Mesenchymal stem cell (in vitro differentiated cells and primary cell): ENCODE data around the gene ABCD3.

ENCODE experiments used
- DNase-seq: peaks from one replicate; pipeline ENCODE4 v3.0.0-alpha.2; 2013
- H2AFZ ChIP-seq: one replicate; pipeline ENCODE4 v1.6.1; 2013; ENCODE audit warnings: low read depth, mild to moderate bottlenecking, control low read depth, inconsistent platforms, low read length, moderate library complexity
- H2AK5ac ChIP-seq: 2 replicates; pipeline ENCODE4 v1.6.1; 2013; ENCODE audit warnings: low read length, moderate library complexity, mild to moderate bottlenecking, inconsistent platforms; ENCODE audit not compliant: severe bottlenecking
- H2BK120ac ChIP-seq: one replicate; pipeline ENCODE4 v1.6.1; 2013; ENCODE audit warnings: low read depth, mild to moderate bottlenecking, inconsistent platforms, low read length, moderate library complexity
- H2BK12ac ChIP-seq, 2 experiments: one replicate each; pipeline ENCODE4 v1.6.1; 2013; ENCODE audit warnings: inconsistent platforms in 2 of 2, low read length in 2 of 2, mild to moderate bottlenecking in 2 of 2, moderate library complexity in 2 of 2, control low read depth in 1 of 2
- H2BK15ac ChIP-seq: one replicate; pipeline ENCODE4 v1.6.1; 2013; ENCODE audit warnings: mild to moderate bottlenecking, low read depth, inconsistent platforms; ENCODE audit not compliant: poor library complexity, severe bottlenecking
- H2BK5ac ChIP-seq: 2 replicates; pipeline ENCODE4 v1.6.1; 2013; ENCODE audit warnings: low read depth, mild to moderate bottlenecking, low read length, control low read depth, inconsistent platforms; ENCODE audit not compliant: poor library complexity, severe bottlenecking
- H3K14ac ChIP-seq, 2 experiments: one replicate each; pipeline ENCODE4 v1.6.1; 2013; ENCODE audit warnings: inconsistent platforms in 2 of 2, low read length in 2 of 2, control low read depth in 1 of 2, mild to moderate bottlenecking in 1 of 2, moderate library complexity in 1 of 2
- H3K18ac ChIP-seq, 2 experiments: one replicate each; pipeline ENCODE4 v1.6.1; 2013; ENCODE audit warnings: inconsistent platforms in 2 of 2, low read length in 2 of 2, control low read depth in 1 of 2, low read depth in 1 of 2, mild to moderate bottlenecking in 1 of 2
- H3K23ac ChIP-seq, 2 experiments: one replicate each; pipeline ENCODE4 v1.6.1; 2013; ENCODE audit warnings: inconsistent platforms in 2 of 2, low read length in 2 of 2, mild to moderate bottlenecking in 2 of 2, moderate library complexity in 2 of 2, control low read depth in 1 of 2
- H3K27ac ChIP-seq: 2 replicates; pipeline ENCODE4 v1.5.1; 2013; ENCODE audit warnings: mild to moderate bottlenecking, moderate library complexity, low read length, control low read depth, inconsistent platforms; ENCODE audit not compliant: poor library complexity, severe bottlenecking
- H3K27me3 ChIP-seq, 2 experiments: 2 replicates each; pipeline versions ENCODE4 v1.6.1 to v1.7.0; 2013; ENCODE audit warnings: low read length in 2 of 2, mild to moderate bottlenecking in 2 of 2, moderate library complexity in 2 of 2, control low read depth in 1 of 2, inconsistent platforms in 1 of 2; ENCODE audit not compliant: control insufficient read depth in 1 of 2, insufficient read depth in 1 of 2
- H3K36me3 ChIP-seq, 2 experiments: 2 replicates each; pipeline versions ENCODE4 v1.6.1 to v1.7.0; 2013; ENCODE audit warnings: low read length in 2 of 2, control low read depth in 1 of 2, inconsistent platforms in 1 of 2, low read depth in 1 of 2, mild to moderate bottlenecking in 1 of 2; ENCODE audit not compliant: insufficient read depth in 2 of 2, control insufficient read depth in 1 of 2
- H3K4ac ChIP-seq, 2 experiments: one replicate each; pipeline ENCODE4 v1.6.1; 2013; ENCODE audit warnings: inconsistent platforms in 2 of 2, low read length in 2 of 2, mild to moderate bottlenecking in 2 of 2, moderate library complexity in 2 of 2, control low read depth in 1 of 2, low read depth in 1 of 2
- H3K4me1 ChIP-seq: 2 replicates; pipeline ENCODE4 v1.6.1; 2013; ENCODE audit warnings: low read depth, low read length, control low read depth; ENCODE audit not compliant: control insufficient read depth, insufficient read depth
- H3K4me2 ChIP-seq: 2 replicates; pipeline ENCODE4 v1.6.1; 2013; ENCODE audit warnings: low read length, mild to moderate bottlenecking, inconsistent platforms; ENCODE audit not compliant: poor library complexity, severe bottlenecking
- H3K4me3 ChIP-seq, 2 experiments: 2 replicates each; pipeline versions ENCODE4 v1.5.1 to v1.7.0; 2013; ENCODE audit warnings: low read length in 2 of 2, mild to moderate bottlenecking in 2 of 2, control low read depth in 1 of 2, low read depth in 1 of 2; ENCODE audit not compliant: insufficient read depth in 1 of 2
- H3K79me1 ChIP-seq: replicated peaks from 2 replicates; pipeline ENCODE4 v1.6.1; 2013; ENCODE audit warnings: mild to moderate bottlenecking, control low read depth, low read length, inconsistent platforms; ENCODE audit not compliant: poor library complexity, severe bottlenecking
- H3K9ac ChIP-seq: 2 replicates; pipeline ENCODE4 v1.7.0; 2013; ENCODE audit warnings: mild to moderate bottlenecking, low read length, moderate library complexity
- H3K9me3 ChIP-seq: 2 replicates; pipeline ENCODE4 v1.7.0; 2013; ENCODE audit warnings: mild to moderate bottlenecking, low read length; ENCODE audit not compliant: control insufficient read depth
- H4K8ac ChIP-seq: one replicate; pipeline ENCODE4 v1.6.1; 2013; ENCODE audit warnings: inconsistent platforms, mild to moderate bottlenecking, low read length, moderate library complexity
- H4K91ac ChIP-seq: one replicate; pipeline ENCODE4 v1.6.1; 2013; ENCODE audit warnings: mild to moderate bottlenecking, low read length, inconsistent platforms
- WGBS: methylation state at CpG from one replicate; pipeline ENCODE4 v1.1.7; 2013; ENCODE audit warnings: mixed read lengths; 5-methylcytosine and 5-hydroxymethylcytosine counted together

ABCD3 gene

DNA sequence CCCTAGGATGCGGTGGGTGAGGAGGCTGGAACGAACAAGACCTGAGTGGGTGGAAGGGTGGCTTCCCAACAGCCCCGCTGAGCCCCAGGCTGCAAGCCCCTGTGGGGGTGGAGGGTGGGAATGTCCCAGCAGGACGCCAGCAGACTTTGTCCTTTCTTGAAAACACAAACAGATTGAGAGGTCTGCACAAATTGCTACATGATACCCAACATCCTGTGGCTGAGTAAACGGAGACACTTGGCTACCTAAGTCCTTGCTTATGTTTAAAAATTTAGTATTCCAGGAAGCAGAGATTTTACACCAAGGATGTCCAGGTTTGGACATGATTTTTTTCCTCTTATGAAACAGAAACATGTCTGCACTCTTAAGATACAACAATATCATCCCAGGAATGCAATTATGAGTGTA, 135.1 kb downstream of the ABCD3 start:
- no peak overlapping the region for H2BK5ac ChIP-seq
- 8% methylated on average over 5 of the region's 5 CpGs for whole genome bisulfite sequencing

DNA sequence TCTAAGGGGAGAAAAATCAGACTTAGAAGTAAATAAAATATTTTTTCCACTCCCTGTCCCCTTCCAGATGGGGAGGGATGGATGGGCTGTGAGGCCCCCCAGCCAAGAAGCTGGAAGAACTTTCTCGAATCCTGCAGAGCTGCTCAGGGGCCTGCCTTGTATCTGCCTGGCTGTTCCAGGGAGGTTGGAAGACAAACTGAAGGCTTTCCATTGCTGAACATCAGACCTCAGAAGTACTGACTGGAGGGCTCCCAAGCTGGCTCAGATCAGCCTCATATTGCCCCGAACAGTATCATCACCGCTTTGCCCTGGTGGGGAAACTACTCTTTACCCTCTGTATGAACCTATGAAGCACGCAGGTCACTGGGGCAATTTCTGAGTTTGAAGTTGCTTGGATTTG, 135.7 kb downstream of the ABCD3 start:
- no peaks in the 10 kb centered on the region for H3K9me3 ChIP-seq
- H3K4me3 ChIP-seq = no peak overlapping the region
- H2BK12ac ChIP-seq = peak overlapping the region in 1 of 2 experiments; percentile 85
- H3K36me3 ChIP-seq = no peaks in the 10 kb centered on the region
- no peak overlapping the region for H2AK5ac ChIP-seq
- no peak overlapping the region for H4K8ac ChIP-seq
- H3K4me1 ChIP-seq = peaks cover 6% of the 10 kb centered on the region
- H3K79me1 ChIP-seq = no peaks in the 10 kb centered on the region
- H2BK15ac ChIP-seq = no peak overlapping the region
- no peak overlapping the region for H3K4me2 ChIP-seq
- 83% methylated on average over 4 of the region's 4 CpGs for WGBS
- H4K91ac ChIP-seq = peak overlapping the region; percentile 10
- H2AFZ ChIP-seq = no peak overlapping the region
- H2BK5ac ChIP-seq = no peak overlapping the region
- H3K4ac ChIP-seq = peak overlapping the region; percentile 1 to 29
- H3K27me3 ChIP-seq = no peaks in the 10 kb centered on the region
- H3K27ac ChIP-seq = no peak overlapping the region
- DNase-seq = no peak
- no peak overlapping the region for H3K14ac ChIP-seq
- peak overlapping the region; percentile 31 to 40 for H3K18ac ChIP-seq
- H3K9ac ChIP-seq = no peak overlapping the region
- peak overlapping the region; percentile 64 for H2BK120ac ChIP-seq
- H3K23ac ChIP-seq = no peak overlapping the region

More for the DNA sequence above, 135.1 kb downstream of the ABCD3 start:
- Histone ChIP-seq H3K14ac (no peak overlapping the region), H3K27me3 (no peaks in the 10 kb centered on the region), H3K79me1 (no peaks in the 10 kb centered on the region), H3K27ac (no peak overlapping the region), H3K18ac (peak overlapping the region in 1 of 2 experiments; percentile 64), H3K4me1 (peaks cover 6% of the 10 kb centered on the region), H3K4me2 (no peak overlapping the region), H2BK120ac (no peak overlapping the region), H2AK5ac (no peak overlapping the region), H2BK12ac (peak overlapping the region in 1 of 2 experiments; percentile 17), H2BK15ac (no peak overlapping the region), H3K36me3 (no peaks in the 10 kb centered on the region), H3K23ac (no peak overlapping the region), H2AFZ (peak overlapping the region; percentile 64), H3K9ac (no peak overlapping the region), H3K4ac (peak overlapping the region in 1 of 2 experiments; percentile 64), H4K91ac (no peak overlapping the region), H3K4me3 (no peak overlapping the region), H4K8ac (no peak overlapping the region), H3K9me3 (no peaks in the 10 kb centered on the region)
- DNase-seq = peak; percentile 64

DNA sequence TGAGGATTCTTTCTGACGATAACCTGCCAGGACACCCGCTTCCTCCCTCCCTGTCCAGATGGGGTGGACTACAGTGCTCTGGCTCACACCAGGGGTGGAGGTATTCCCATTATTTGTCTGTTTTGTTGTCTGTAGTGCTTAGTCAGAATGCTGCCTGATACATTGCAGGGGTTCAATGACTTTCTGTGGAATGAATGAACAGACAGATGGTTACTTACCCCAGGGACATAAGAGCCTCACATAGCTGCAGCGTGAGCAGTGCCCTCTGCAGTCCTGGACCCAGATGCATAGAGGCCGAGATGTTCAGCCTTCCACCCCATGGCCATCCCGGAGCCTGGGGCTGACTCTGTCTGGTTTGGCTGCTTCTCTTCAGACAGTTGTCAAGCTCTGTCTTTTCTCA, 136.4 kb downstream of the ABCD3 start:
- H2AK5ac ChIP-seq = no peak overlapping the region
- H3K36me3 ChIP-seq = no peaks in the 10 kb centered on the region
- peak overlapping the region; percentile 4 to 86 for H2BK12ac ChIP-seq
- H4K91ac ChIP-seq = peak overlapping the region; percentile 47
- no peak for DNase-seq
- H3K4me2 ChIP-seq = no peak overlapping the region
- no peak overlapping the region for H2BK5ac ChIP-seq
- H2BK15ac ChIP-seq = peak overlapping the region; percentile 74
- 81% methylated on average over 4 of the region's 5 CpGs for WGBS
- no peaks in the 10 kb centered on the region for H3K27me3 ChIP-seq
- no peak overlapping the region for H3K9ac ChIP-seq
- no peak overlapping the region for H2BK120ac ChIP-seq
- no peak overlapping the region for H3K23ac ChIP-seq
- peak overlapping the region; percentile 82 to 83 for H3K18ac ChIP-seq
- H3K9me3 ChIP-seq = no peaks in the 10 kb centered on the region
- no peak overlapping the region for H3K27ac ChIP-seq
- H3K4me1 ChIP-seq = peaks cover 6% of the 10 kb centered on the region
- no peaks in the 10 kb centered on the region for H3K79me1 ChIP-seq
- peak overlapping the region; percentile 7 to 59 for H3K4ac ChIP-seq
- no peak overlapping the region for H3K4me3 ChIP-seq
- no peak overlapping the region for H2AFZ ChIP-seq
- H4K8ac ChIP-seq = no peak overlapping the region
- no peak overlapping the region for H3K14ac ChIP-seq

DNA sequence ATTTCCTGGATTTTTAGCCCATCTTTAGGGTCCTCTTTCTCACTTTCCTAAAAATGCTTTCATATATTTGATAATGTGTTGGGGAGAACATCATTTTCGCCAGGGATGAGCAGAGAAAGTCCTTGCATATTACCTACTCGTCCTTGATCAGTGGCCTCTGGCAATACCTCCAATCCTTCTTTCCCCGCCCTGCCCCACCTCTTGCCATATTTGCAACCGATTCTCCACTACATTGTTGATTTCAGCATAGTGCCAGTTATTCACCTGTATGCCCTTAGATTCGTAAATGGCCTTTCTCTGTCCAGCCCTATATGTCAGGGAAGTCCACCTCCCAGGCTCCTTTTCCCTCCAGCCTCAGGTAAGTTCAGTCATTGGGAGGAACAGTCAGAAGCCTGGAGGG, 136.9 kb downstream of the ABCD3 start:
- H3K18ac ChIP-seq = peak overlapping the region; percentile 2 to 16
- no peak overlapping the region for H4K8ac ChIP-seq
- no peaks in the 10 kb centered on the region for H3K9me3 ChIP-seq
- no peak overlapping the region for H2BK5ac ChIP-seq
- H3K27me3 ChIP-seq = no peaks in the 10 kb centered on the region
- H3K4me1 ChIP-seq = peaks cover 6% of the 10 kb centered on the region
- H2BK15ac ChIP-seq = no peak overlapping the region
- no peak overlapping the region for H4K91ac ChIP-seq
- H3K4ac ChIP-seq = peak overlapping the region in 1 of 2 experiments; percentile 21
- no peaks in the 10 kb centered on the region for H3K79me1 ChIP-seq
- H3K23ac ChIP-seq = no peak overlapping the region
- H3K27ac ChIP-seq = no peak overlapping the region
- no peak overlapping the region for H2AK5ac ChIP-seq
- peak overlapping the region; percentile 49 to 76 for H2BK12ac ChIP-seq
- no peak overlapping the region for H3K9ac ChIP-seq
- DNase-seq = no peak
- WGBS = 97% methylated on average over 4 of the region's 5 CpGs
- H3K36me3 ChIP-seq = no peaks in the 10 kb centered on the region
- H3K4me2 ChIP-seq = no peak overlapping the region
- no peak overlapping the region for H2AFZ ChIP-seq
- no peak overlapping the region for H3K4me3 ChIP-seq
- no peak overlapping the region for H3K14ac ChIP-seq
- H2BK120ac ChIP-seq = no peak overlapping the region
